SK-N-SH (cell line): Measurements from ENCODE around the gene SLC16A5. TPM values are rescaled to one million over a fixed set of nuclear protein-coding genes. Genes with fewer than 3 reads are reported as not detected.

Experiments
- CTCF ChIA-PET: fragments of 300-600, 350-600 bp; formaldehyde crosslinking; extraction: SDS; loops from one replicate; lab custom pipeline; 2021; lab: Yijun Ruan, JAX
- POLR2A ChIA-PET: fragments of 350-600 bp; sonication (Branson Sonifier 250); formaldehyde crosslinking; extraction: SDS; loops from one replicate; lab custom pipeline; 2020; ENCODE audit warnings: antibody characterized with exemption, inconsistent platforms; lab: Yijun Ruan, JAX
- DNase-seq: peaks from one replicate; pipeline ENCODE4 v3.0.0; 2012
- H2AFZ ChIP-seq: fragments of 200-600 bp; sonication (generic); 2 replicates; pipeline ENCODE4 v1.8.1; 2016; ENCODE audit warnings: antibody characterized with exemption, mild to moderate bottlenecking, low read depth
- H3F3A ChIP-seq: fragments of 200-600 bp; sonication (generic); replicated peaks from 2 replicates; pipeline ENCODE3; 2016; ENCODE audit warnings: antibody characterized with exemption, mild to moderate bottlenecking; ENCODE audit not compliant: insufficient read depth
- H3K27ac ChIP-seq, 2 experiments: fragments of 200-500 bp in 1 of 2; fragments of 200-600 bp in 1 of 2; sonication (Bioruptor generic) in 1 of 2; sonication (generic), shearing (Covaris generic) in 1 of 2; 2 replicates each; pipeline versions ENCODE4 v1.5.1 to v1.6.1; 2014 to 2016; ENCODE audit warnings: low read depth in 2 of 2, inconsistent platforms in 1 of 2, low read length in 1 of 2, mild to moderate bottlenecking in 1 of 2, mixed read lengths in 1 of 2
- H3K27me3 ChIP-seq: fragments of 200-600 bp; sonication (generic), shearing (Covaris generic); 2 replicates; pipeline ENCODE4 v1.6.1; 2016; ENCODE audit warnings: mixed run types; ENCODE audit not compliant: insufficient read depth
- H3K36me3 ChIP-seq, 2 experiments: fragments of 200-500 bp in 1 of 2; fragments of 200-600 bp in 1 of 2; sonication (Bioruptor generic) in 1 of 2; sonication (generic) in 1 of 2; replicated peaks in 1 of 2; 2 replicates each; pipeline versions ENCODE3 to v1.5.1; 2014 to 2016; ENCODE audit warnings: low read length in 1 of 2, mild to moderate bottlenecking in 1 of 2; ENCODE audit not compliant: insufficient read depth in 2 of 2, control insufficient read depth in 1 of 2
- H3K4me1 ChIP-seq, 2 experiments: fragments of 200-500 bp in 1 of 2; fragments of 200-600 bp in 1 of 2; sonication (Bioruptor generic) in 1 of 2; sonication (generic), shearing (Covaris generic) in 1 of 2; 2 replicates each; pipeline versions ENCODE4 v1.5.1 to v1.6.1; 2014 to 2016; ENCODE audit warnings: low read depth in 1 of 2, low read length in 1 of 2, mixed run types in 1 of 2; ENCODE audit not compliant: insufficient read depth in 2 of 2, control insufficient read depth in 1 of 2
- H3K4me2 ChIP-seq: fragments of 200-600 bp; sonication (generic), shearing (Covaris generic); 2 replicates; pipeline ENCODE4 v1.6.1; 2017; ENCODE audit warnings: mixed run types
- H3K4me3 ChIP-seq, 2 experiments: fragments of 200-500 bp in 1 of 2; fragments of 200-600 bp in 1 of 2; sonication (Bioruptor generic) in 1 of 2; sonication (generic), shearing (Covaris generic) in 1 of 2; 2 replicates each; pipeline versions ENCODE4 v1.5.1 to v1.8.1; 2014 to 2016; ENCODE audit warnings: low read depth in 2 of 2, inconsistent platforms in 1 of 2, low read length in 1 of 2, mild to moderate bottlenecking in 1 of 2, mixed read lengths in 1 of 2, moderate library complexity in 1 of 2
- H3K79me2 ChIP-seq: fragments of 200-600 bp; sonication (generic); 2 replicates; pipeline ENCODE4 v1.8.1; 2017; ENCODE audit warnings: mild to moderate bottlenecking; ENCODE audit not compliant: insufficient read depth
- H3K9ac ChIP-seq: fragments of 200-600 bp; sonication (generic); 2 replicates; pipeline ENCODE4 v1.6.1; 2017; ENCODE audit warnings: mixed run types
- H3K9me2 ChIP-seq: fragments of 200-600 bp; sonication (generic); 2 replicates; pipeline ENCODE4 v1.6.1; 2017; ENCODE audit warnings: mixed run types
- H3K9me3 ChIP-seq: fragments of 200-600 bp; sonication (generic); 2 replicates; pipeline ENCODE4 v1.6.1; 2017; ENCODE audit warnings: mixed run types, mild to moderate bottlenecking, moderate library complexity
- H4K20me1 ChIP-seq: fragments of 200-600 bp; sonication (generic); 2 replicates; pipeline ENCODE4 v1.6.1; 2017; ENCODE audit warnings: mild to moderate bottlenecking, mixed run types; ENCODE audit not compliant: insufficient read depth
- ELF1 ChIP-seq: IDR thresholded peaks from 2 replicates; pipeline ENCODE4 v1.4.0; 2012
- FOXM1 ChIP-seq: IDR thresholded peaks from 2 replicates; pipeline ENCODE4 v1.4.0; 2012; ENCODE audit warnings: low read depth, mild to moderate bottlenecking
- MEF2A ChIP-seq: IDR thresholded peaks from 2 replicates; pipeline ENCODE4 v1.4.0; 2012; ENCODE audit warnings: low read depth, borderline replicate concordance
- NFIC ChIP-seq: IDR thresholded peaks from 2 replicates; pipeline ENCODE4 v1.4.0; 2012; ENCODE audit warnings: borderline replicate concordance
- POLR2AphosphoS5 ChIP-seq: IDR thresholded peaks from 2 replicates; pipeline ENCODE4 v1.6.1; 2012; ENCODE audit warnings: low read depth, low read length
- SIN3A ChIP-seq: IDR thresholded peaks from 2 replicates; pipeline ENCODE4 v1.6.1; 2012; ENCODE audit warnings: low read depth, mild to moderate bottlenecking, low read length, moderate library complexity, borderline replicate concordance
- SMC3 ChIP-seq: IDR thresholded peaks from 2 replicates; pipeline ENCODE4 v1.6.1; 2012; ENCODE audit warnings: low read depth, low read length, improper control_type of control experiment
- TAF1 ChIP-seq: IDR thresholded peaks from 2 replicates; pipeline ENCODE4 v1.6.1; 2012; ENCODE audit warnings: low read depth, mild to moderate bottlenecking, low read length, moderate library complexity, borderline replicate concordance
- TEAD4 ChIP-seq: IDR thresholded peaks from 2 replicates; pipeline ENCODE4 v1.4.0; 2012; ENCODE audit warnings: mild to moderate bottlenecking, borderline replicate concordance; ENCODE audit not compliant: insufficient read depth
- WGBS: methylation state at CpG from one replicate; pipeline ENCODE4 v1.1.6; 2017; ENCODE audit warnings: low lambda C conversion rate; 5-methylcytosine and 5-hydroxymethylcytosine counted together
- polyA plus RNA-seq, 3 experiments: library from polyadenylated mRNA; depleted of rRNA; stranded (reverse); fragments of >200 nt; gene quantifications; 2 replicates each; pipeline ENCODE4 v1.2.3, GENCODE V29; 2012
- TF ChIP-seq, protein P1 (sequence below): IDR thresholded peaks from 2 replicates; pipeline ENCODE4 v1.4.0; 2012; ENCODE audit warnings: low read depth
- TF ChIP-seq, protein P2 (sequence below): IDR thresholded peaks from 2 replicates; pipeline ENCODE4; 2012
- TF ChIP-seq, protein P3 (sequence below): fragments of 200-600 bp; sonication (generic); IDR thresholded peaks from 2 replicates; pipeline ENCODE4 v1.6.1; 2017; ENCODE audit warnings: antibody characterized with exemption, mild to moderate bottlenecking, moderate library complexity

The SLC16A5 gene
- polyA plus RNA-seq, 1 of the 3 experiments (the other 2 are of a cell fraction): 0.03 TPM

DNA sequence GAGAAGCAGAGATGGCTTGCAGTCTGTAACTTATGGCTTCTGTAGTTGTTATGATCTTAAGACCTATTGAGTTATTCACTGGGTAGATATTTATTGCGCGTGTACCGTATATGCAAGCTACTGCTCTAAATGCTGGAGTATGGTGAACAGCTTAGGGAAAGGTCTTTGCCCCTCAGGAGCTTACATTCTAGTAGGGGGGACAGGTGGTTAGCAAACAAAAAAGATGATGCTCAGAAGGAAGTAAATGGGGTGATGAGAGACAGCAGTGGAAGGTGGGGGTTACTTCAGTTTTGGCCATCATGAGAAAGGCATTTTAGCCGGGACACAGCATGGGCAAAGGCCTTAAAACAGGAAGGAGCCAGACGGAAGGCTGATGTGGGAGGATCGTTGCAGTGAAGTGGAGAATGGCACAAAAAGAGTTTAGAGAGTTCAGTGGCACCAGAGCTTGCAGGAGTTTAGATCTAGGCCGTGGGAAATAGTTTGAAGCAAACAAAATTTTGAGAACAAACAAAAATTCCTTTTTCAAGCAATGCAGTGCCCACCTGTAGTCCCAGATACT, 24.1 kb downstream of the SLC16A5 start:
- Histone ChIP-seq H3K9me3 (no peaks in the 10 kb centered on the region), H3K27ac (no peak overlapping the region), H3K9ac (no peak overlapping the region), H3K79me2 (peaks cover 16% of the 10 kb centered on the region; the same call in 1 of the 2 replicates), H3K4me2 (0 out of 2 replicates have a peak overlapping the region, but pooled peaks have one; percentile 12), H2AFZ (no peak overlapping the region), H3K9me2 (no peaks in the 10 kb centered on the region), H4K20me1 (no peaks in the 10 kb centered on the region), H3K4me3 (no peak overlapping the region), H3K36me3 (peaks cover 0 to 9% of the 10 kb centered on the region in 2 experiments), H3F3A (peaks cover 19% of the 10 kb centered on the region), H3K4me1 (peaks cover 0 to 15% of the 10 kb centered on the region in 2 experiments; a peak in 1 of 4 replicates), H3K27me3 (no peaks in the 10 kb centered on the region)
- DNase-seq: no peak
- ChIA-PET CTCF (interaction anchor here (0.9 to 11.4 kb wide), 10 partner anchors 18 to 150 kb away, joined by 3 to 422 read pairs (median 5); partner anchors contain the start of genes MRPL58, NT5C and NUP85), POLR2A (interaction anchor here (2.9 kb wide), 1 partner anchor 20 kb away, joined by 12 read pairs; the partner anchor contains the start of gene NT5C)
- WGBS: 93% methylated on average over 7 of the region's 7 CpGs
- TF ChIP-seq, protein P1, sequence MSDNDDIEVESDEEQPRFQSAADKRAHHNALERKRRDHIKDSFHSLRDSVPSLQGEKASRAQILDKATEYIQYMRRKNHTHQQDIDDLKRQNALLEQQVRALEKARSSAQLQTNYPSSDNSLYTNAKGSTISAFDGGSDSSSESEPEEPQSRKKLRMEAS: no peak
- TF ChIP-seq SIN3A (no peak), MEF2A (no peak), POLR2AphosphoS5 (no peak), FOXM1 (no peak), TAF1 (no peak), NFIC (no peak), TEAD4 (no peak), SMC3 (no peak), ELF1 (no peak)
- TF ChIP-seq, protein P2, sequence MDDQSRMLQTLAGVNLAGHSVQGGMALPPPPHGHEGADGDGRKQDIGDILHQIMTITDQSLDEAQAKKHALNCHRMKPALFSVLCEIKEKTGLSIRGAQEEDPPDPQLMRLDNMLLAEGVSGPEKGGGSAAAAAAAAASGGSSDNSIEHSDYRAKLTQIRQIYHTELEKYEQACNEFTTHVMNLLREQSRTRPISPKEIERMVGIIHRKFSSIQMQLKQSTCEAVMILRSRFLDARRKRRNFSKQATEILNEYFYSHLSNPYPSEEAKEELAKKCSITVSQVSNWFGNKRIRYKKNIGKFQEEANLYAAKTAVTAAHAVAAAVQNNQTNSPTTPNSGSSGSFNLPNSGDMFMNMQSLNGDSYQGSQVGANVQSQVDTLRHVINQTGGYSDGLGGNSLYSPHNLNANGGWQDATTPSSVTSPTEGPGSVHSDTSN: no peak
- TF ChIP-seq, protein P3, sequence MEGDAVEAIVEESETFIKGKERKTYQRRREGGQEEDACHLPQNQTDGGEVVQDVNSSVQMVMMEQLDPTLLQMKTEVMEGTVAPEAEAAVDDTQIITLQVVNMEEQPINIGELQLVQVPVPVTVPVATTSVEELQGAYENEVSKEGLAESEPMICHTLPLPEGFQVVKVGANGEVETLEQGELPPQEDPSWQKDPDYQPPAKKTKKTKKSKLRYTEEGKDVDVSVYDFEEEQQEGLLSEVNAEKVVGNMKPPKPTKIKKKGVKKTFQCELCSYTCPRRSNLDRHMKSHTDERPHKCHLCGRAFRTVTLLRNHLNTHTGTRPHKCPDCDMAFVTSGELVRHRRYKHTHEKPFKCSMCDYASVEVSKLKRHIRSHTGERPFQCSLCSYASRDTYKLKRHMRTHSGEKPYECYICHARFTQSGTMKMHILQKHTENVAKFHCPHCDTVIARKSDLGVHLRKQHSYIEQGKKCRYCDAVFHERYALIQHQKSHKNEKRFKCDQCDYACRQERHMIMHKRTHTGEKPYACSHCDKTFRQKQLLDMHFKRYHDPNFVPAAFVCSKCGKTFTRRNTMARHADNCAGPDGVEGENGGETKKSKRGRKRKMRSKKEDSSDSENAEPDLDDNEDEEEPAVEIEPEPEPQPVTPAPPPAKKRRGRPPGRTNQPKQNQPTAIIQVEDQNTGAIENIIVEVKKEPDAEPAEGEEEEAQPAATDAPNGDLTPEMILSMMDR: no peak
